Measurements from ENCODE around the gene KCNIP4. TPM values are rescaled to one million over a fixed set of nuclear protein-coding genes. Genes with fewer than 3 reads are reported as not detected.

Gene KCNIP4
- total and polyA plus RNA-seq, 2 of the 4 experiments (the other 2 are of a cell fraction): not detected

GRCh38 chr4:21709031-21709430, 239.5 kb downstream of the KCNIP4 start:
- ATAC-seq (ENCODE audit: low read depth) (no peak), DNase-seq (no peak)
- no TSS peak for BruUV-seq (replicated peaks)
- no peak overlapping the region for H3K27ac ChIP-seq (ENCODE audit: insufficient read depth, low read length)
- H3K4me1 ChIP-seq (ENCODE audit: control insufficient read depth, insufficient read depth, low read length): no peaks in the 10 kb centered on the region
- no peak overlapping the region for H2BK20ac ChIP-seq (ENCODE audit: low read depth, low read length)
- no peak overlapping the region for H2BK15ac ChIP-seq (ENCODE audit: low read depth, low read length)
- ChIA-PET POLR2A (ENCODE audit: unreplicated experiment) (no interaction called here), CTCF (interaction anchor here (0.5 kb wide), 1 partner anchor 775 kb away, joined by 3 read pairs; no protein-coding TSS in a partner anchor)
- no peak overlapping the region for H3K23ac ChIP-seq (ENCODE audit: low read depth, low read length)
- in situ Hi-C loops (cut with MboI; ENCODE audit: low sequenced_read_pairs) (no loop called here), intact Hi-C loops (cut with micrococcal nuclease) (no loop called here), dilution Hi-C loops (cut with HindIII; ENCODE audit: low sequenced_read_pairs, unreplicated experiment) (no loop called here)
- no peaks in the 10 kb centered on the region for H3K79me1 ChIP-seq (ENCODE audit: low read depth in 1 of 2, low read length in 2 of 2)
- H3K56ac ChIP-seq (ENCODE audit: extremely low read depth, insufficient read depth, low read length): no peak overlapping the region
- H2AK9ac ChIP-seq (replicated peaks; ENCODE audit: low read depth, low read length, poor library complexity): no peak overlapping the region
- no peak overlapping the region for H2AFZ ChIP-seq (replicated peaks; ENCODE audit: low read length, poor library complexity)
- H3K9me1 ChIP-seq (ENCODE audit: insufficient read depth, low read length): no peaks in the 10 kb centered on the region
- H3K27me3 ChIP-seq (ENCODE audit: control insufficient read depth, insufficient read depth, low read length): no peaks in the 10 kb centered on the region
- no peak overlapping the region for H3K9ac ChIP-seq (ENCODE audit: low read depth, low read length)
- H3K36me3 ChIP-seq (ENCODE audit: control insufficient read depth, insufficient read depth, low read length): no peaks in the 10 kb centered on the region
- H4K91ac ChIP-seq (ENCODE audit: insufficient read depth, low read depth, low read length): no peak overlapping the region
- H2BK5ac ChIP-seq (ENCODE audit: low read depth, low read length, poor library complexity, severe bottlenecking): no peak overlapping the region
- no peak overlapping the region for H3K18ac ChIP-seq (ENCODE audit: low read depth, low read length)
- no peak overlapping the region for H3K4me3 ChIP-seq (ENCODE audit: insufficient read depth, low read depth, low read length)
- no peak for TF ChIP-seq MXI1 (IDR thresholded peaks at IDR 0.05; ENCODE audit: borderline replicate concordance, low read depth, low read length)
- no peak for TF ChIP-seq CTCF (conservative IDR thresholded peaks at IDR 0.05; ENCODE audit: low read depth, low read length)
- TF ChIP-seq MAZ (IDR thresholded peaks at IDR 0.05; ENCODE audit: borderline replicate concordance, low read depth, low read length): no peak
- no peak for TF ChIP-seq CHD1 (IDR thresholded peaks at IDR 0.05; ENCODE audit: low read depth, low read length)
- no peak for TF ChIP-seq ELK1 (IDR thresholded peaks at IDR 0.05; ENCODE audit: borderline replicate concordance, low read depth, low read length)
- no peak for TF ChIP-seq SMC3 (IDR thresholded peaks at IDR 0.05; ENCODE audit: low read depth, low read length)
- no peak for TF ChIP-seq MAFK (IDR thresholded peaks at IDR 0.05; ENCODE audit: low read depth, low read length)
- TF ChIP-seq NFE2L2 (IDR thresholded peaks at IDR 0.05; ENCODE audit: low read depth, low read length): no peak
- no peak for TF ChIP-seq BHLHE40 (IDR thresholded peaks at IDR 0.05; ENCODE audit: low read depth, low read length)
- no peak for TF ChIP-seq FOS (IDR thresholded peaks at IDR 0.05; ENCODE audit: low read depth, low read length)
- TF ChIP-seq RCOR1 (IDR thresholded peaks at IDR 0.05; ENCODE audit: insufficient replicate concordance, low read length): no peak
- TF ChIP-seq RFX5 (IDR thresholded peaks at IDR 0.05; ENCODE audit: low read depth, low read length): no peak
- TF ChIP-seq RAD21 (IDR thresholded peaks at IDR 0.05; ENCODE audit: low read length): no peak
- no peak for TF ChIP-seq POLR2A (IDR thresholded peaks at IDR 0.05; ENCODE audit: low read depth, low read length)
- H3K14ac ChIP-seq (replicated peaks; ENCODE audit: low read depth, low read length): no peak overlapping the region
- H2AK5ac ChIP-seq (ENCODE audit: low read depth, low read length): no peak overlapping the region
- no peak overlapping the region for H4K8ac ChIP-seq (ENCODE audit: low read depth in 2 of 2, low read length in 2 of 2)
- H4K5ac ChIP-seq (ENCODE audit: low read depth, low read length): no peak overlapping the region
- no peak overlapping the region for H2BK120ac ChIP-seq (ENCODE audit: low read depth, low read length)
- WGBS, 2 experiments (ENCODE audit: extremely low coverage in 2 of 2, insufficient read length in 1 of 2): no CpG with 5 or more reads among the region's 1 CpG
- no peaks in the 10 kb centered on the region for H3K9me3 ChIP-seq (ENCODE audit: control insufficient read depth, insufficient read depth, low read length)
- H4K20me1 ChIP-seq (ENCODE audit: insufficient read depth, low read length): no peaks in the 10 kb centered on the region
- no peak overlapping the region for H3K4ac ChIP-seq (ENCODE audit: low read depth, low read length)
- H3K4me2 ChIP-seq (ENCODE audit: low read depth, low read length): no peak overlapping the region
